DMS53 treated with DMSO at 0.1 percent for 48 hours (cell line): Measurements from ENCODE around the gene TRPM8.

ENCODE experiments used
- DNase-seq: peaks from one replicate; lab custom pipeline; 2025; ENCODE audit not compliant: unreplicated experiment; lab: John Stamatoyannopoulos, UW

Gene TRPM8

DNA sequence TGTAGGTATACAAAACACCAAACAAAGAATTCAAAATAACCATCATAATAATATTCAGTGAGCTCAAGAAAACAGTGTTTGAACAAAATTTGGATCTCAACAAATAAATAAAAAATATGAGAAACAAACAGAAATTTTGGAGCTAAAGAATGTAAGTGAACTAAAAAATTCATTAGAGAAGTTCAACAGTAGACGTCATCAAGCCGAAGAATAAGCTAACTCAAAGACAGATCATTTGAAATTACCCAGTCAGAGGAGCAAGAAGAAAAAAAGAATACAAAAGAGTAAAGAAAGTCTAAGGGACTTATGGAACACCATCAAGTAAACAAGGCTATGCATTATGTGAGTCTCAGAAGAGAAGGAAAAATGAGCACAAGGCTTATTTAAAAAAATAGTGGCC, 116.7 kb downstream of the TRPM8 start:
- no peak for DNase-seq

GRCh38 chr2:234038076-234038802, 121.1 kb downstream of the TRPM8 start:
- no peak for DNase-seq

DNA sequence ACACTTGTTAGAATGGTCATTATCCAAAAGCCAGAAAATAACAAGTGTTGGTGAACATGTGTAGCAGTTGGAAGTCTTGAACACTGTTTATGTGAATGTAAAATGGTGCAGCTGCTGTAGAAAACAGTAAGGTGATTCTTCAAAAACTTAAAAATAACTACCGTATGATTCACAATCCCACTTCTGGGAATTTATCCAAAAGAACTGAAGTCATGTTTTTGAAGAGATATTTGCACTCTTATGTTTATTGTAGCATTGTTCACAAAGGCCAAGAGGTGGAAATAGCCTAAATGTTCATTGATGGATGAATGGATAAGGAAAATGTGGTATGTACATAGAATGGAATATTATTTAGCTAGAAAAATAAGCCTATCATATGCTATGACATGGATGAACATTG, 127.0 kb downstream of the TRPM8 start:
- DNase-seq: no peak

DNA sequence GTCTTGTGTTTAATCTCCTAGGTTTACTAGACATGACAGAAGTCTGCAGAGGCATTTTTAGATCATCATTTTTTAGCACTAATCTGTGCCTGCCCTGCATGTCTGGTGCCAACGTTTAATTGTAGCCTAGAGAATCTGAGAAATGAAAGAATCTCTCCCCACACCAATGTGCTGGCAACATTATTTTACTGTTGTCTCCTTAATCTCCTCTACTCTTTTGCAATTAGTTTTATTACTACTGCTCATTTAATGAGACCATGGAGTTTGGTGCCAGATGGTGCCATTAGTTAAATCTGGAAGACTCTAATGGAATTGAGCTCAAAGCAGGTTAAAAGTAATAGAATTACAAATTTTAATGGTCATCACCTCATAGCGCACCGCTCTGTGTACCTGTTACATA, 129.3 kb downstream of the TRPM8 start:
- DNase-seq: no peak

DNA sequence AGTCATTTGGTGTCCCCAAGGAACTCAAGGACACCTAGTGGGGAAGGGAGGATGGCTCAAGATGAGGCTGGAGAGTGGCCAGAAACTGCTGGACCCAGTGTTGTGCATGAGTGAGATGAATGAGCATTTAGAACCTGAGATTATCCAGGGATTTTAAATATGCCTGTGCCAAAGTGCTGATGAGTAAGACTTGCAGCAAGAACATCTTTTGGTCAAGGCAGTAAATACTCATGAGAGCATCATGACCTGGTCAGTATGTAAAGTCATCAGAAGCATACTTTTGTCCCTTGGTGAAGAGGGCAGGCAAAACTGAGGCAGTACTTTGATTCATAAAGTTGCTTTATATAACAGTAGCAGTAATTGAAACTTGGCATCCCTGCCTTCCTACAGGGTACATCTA, 130.2 kb downstream of the TRPM8 start:
- DNase-seq: no peak

DNA sequence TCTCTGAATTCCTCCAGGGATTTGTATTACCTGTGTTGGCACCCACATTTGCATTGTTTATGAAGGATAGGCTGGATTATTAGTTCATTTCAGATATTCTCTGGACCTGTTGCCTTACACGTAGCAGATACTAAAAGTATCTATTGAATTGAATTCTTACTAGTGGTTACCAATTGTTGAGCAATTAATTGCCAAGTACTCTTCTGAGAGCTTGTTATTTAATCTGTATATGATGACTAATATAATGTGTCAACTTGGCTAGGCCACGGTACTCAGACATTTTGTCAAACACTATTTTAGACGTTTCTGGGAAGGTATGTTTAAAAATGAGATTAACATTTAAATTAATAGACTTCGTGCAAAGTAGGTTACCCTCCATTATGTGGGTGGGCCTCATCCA, 130.9 kb downstream of the TRPM8 start:
- DNase-seq: no peak

DNA sequence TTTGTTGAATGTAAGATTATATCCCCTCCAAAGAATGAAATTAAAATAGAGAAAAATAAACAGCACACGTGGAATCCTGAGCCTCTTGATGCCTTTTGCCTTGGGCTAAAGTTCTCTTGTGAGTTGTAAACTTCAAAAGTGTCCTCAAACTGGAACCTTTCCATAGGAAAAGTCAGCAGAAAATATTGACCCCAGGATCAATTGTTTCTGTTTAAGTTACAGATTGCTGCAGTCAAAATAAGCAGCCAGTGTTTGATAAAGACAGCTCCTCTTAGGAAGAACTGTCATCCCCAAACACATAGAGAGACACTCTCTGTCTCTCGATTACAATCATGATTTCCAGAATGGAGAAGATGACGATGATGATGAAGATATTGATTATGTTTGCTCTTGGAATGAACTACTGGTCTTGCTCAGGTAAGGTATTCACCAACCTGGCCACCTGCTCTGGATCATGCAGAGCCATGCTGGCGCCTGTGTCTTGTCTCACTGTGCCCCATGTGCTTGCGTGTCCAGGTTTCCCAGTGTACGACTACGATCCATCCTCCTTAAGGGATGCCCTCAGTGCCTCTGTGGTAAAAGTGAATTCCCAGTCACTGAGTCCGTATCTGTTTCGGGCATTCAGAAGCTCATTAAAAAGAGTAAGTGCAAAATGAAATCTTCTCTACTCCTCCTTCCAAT, 133.4 kb downstream of the TRPM8 start, which contains the start of gene SPP2:
Gene SPP2 (plus strand): TSS at position 248 of the 681 bp plus-strand sequence. CDS start 85 bp downstream, at position 333.
- DNase-seq: no peak

GRCh38 chr2:234051374-234052070, 134.3 kb downstream of the TRPM8 start:
- no peak for DNase-seq

- no peak for DNase-seq
Measured at GRCh38 chr2:234058881-234059280, 141.7 kb downstream of the TRPM8 start.

- peak; percentile 72 for DNase-seq
Measured at GRCh38 chr2:234060236-234060635, 143.1 kb downstream of the TRPM8 start.

- DNase-seq: no peak
Measured at GRCh38 chr2:234061624-234062257, 144.6 kb downstream of the TRPM8 start.

DNA sequence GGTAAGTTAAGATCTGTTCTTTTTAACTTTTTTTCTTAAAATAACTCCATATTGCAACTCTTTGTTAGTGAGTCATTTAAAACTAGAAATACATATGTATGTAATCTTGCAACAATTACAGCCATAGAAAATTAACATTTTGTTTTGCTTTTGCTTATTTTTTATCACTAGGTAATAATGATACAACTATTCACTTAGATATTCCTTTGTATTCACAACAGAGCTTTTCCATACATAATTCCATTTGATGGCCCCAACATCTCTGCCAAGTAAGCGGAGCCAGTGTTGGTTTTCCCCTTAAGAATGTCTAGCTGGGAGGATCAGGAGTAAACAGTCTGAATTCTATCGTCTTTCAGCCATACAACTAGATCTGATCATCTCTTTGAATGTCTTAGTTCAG, 149.4 kb downstream of the TRPM8 start:
- DNase-seq: no peak
